GM21381 (cell line): Measurements from ENCODE around the gene NLRP12.
A peak's percentile ranks its signal among the peaks of the same experiment; 100 is the strongest.
"Not testable (repeated sequence)": the region's sequence is repeated elsewhere in the genome, so short reads cannot be mapped to it uniquely, and the experiment has no call there.

Experiments used
- ATAC-seq: cut with Tn5 transposase; IDR thresholded peaks from one replicate; pipeline ENCODE4 v1.9.1; 2021; ENCODE audit warnings: mild to moderate bottlenecking, moderate library complexity; ENCODE audit not compliant: unreplicated experiment

NLRP12 gene, protein sequence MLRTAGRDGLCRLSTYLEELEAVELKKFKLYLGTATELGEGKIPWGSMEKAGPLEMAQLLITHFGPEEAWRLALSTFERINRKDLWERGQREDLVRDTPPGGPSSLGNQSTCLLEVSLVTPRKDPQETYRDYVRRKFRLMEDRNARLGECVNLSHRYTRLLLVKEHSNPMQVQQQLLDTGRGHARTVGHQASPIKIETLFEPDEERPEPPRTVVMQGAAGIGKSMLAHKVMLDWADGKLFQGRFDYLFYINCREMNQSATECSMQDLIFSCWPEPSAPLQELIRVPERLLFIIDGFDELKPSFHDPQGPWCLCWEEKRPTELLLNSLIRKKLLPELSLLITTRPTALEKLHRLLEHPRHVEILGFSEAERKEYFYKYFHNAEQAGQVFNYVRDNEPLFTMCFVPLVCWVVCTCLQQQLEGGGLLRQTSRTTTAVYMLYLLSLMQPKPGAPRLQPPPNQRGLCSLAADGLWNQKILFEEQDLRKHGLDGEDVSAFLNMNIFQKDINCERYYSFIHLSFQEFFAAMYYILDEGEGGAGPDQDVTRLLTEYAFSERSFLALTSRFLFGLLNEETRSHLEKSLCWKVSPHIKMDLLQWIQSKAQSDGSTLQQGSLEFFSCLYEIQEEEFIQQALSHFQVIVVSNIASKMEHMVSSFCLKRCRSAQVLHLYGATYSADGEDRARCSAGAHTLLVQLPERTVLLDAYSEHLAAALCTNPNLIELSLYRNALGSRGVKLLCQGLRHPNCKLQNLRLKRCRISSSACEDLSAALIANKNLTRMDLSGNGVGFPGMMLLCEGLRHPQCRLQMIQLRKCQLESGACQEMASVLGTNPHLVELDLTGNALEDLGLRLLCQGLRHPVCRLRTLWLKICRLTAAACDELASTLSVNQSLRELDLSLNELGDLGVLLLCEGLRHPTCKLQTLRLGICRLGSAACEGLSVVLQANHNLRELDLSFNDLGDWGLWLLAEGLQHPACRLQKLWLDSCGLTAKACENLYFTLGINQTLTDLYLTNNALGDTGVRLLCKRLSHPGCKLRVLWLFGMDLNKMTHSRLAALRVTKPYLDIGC

DNA sequence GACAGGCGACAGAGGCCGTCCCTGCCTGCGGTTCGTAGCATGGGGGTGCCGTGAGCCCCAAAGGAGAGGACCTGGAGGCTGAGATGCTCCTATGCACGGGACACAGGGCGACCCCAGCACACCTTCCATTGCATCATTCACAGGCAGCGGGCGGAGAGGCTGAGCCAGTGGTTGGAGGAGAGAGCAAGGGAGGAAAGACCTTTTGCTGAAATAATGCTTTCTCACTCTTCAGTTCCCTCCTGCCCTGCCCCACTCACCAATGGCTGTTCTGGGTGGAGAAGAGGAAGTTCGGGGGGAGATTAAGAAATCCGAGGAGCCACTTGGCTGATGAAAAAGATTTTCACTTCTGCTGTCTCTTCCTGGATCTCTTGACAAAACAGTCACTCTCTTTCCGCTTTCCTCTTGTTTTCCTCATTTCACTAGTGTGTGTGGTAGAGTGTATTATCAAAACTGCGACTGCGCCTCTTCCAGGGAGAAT lies at the start of gene NLRP12:
Gene NLRP12 (minus strand): TSS at position 181 of the 478 bp plus-strand sequence. CDS start 140 bp downstream, at position 41.
- ATAC-seq, result no peak

DNA sequence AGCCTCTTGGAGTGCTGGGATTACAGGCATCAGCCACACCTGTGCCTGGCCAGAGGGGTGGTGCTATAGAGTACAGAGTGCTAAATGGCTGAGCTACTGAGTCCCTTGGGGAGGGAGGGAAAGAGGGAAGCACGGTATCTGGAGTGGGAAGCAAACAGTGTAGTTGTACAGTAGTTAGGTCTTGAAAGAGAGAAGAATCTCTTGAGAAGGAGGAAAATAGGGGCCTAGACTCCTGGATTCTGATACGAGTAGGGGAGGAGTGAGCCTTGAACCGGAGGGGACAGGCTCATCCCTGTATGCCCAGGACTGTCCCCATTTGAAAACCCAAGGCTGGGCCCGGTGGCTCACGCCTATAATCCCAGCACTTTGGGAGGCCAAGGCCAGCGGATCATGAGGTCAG lies 48.6 kb upstream of the NLRP12 start:
- ATAC-seq, result no peak

DNA sequence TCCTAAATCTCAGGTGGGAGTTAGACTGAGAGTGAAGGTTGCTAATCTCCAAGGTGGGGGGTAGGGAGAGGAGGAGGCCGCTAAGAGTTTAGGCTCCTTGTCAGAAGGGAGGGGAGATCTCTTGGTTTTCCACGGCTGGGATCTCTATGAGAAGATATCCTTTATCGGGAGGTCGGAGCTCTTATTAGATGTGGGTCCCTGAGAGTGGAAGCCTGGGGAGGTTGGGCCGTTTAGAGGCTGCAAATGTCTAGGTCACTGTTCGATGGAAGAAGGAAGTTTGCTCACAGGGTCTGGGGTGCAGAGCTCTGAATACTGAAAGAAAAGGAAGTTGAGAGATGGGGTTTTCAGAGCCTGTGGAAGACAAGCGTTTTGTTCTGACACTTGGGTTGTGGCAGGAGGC lies 47.3 kb upstream of the NLRP12 start:
- ATAC-seq, result no peak

DNA sequence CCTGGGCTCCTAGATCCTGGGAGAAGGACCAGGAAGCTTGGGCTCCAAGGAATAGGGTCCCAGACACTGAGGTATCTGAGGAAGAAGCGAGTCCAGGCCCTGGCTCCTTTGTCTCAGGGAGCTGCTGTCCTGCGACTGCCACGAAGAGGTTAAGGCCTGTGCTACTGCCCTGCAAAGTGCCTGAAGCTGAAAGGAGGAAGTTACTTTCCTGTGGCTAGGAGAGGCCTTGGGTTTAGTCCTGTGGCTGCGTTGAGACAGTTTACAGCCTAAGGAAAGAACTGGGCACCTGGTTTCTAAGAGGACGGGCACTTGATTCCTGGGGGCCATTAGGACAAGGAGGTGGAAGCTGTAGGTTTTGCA lies 46.4 kb upstream of the NLRP12 start:
- no peak for ATAC-seq

DNA sequence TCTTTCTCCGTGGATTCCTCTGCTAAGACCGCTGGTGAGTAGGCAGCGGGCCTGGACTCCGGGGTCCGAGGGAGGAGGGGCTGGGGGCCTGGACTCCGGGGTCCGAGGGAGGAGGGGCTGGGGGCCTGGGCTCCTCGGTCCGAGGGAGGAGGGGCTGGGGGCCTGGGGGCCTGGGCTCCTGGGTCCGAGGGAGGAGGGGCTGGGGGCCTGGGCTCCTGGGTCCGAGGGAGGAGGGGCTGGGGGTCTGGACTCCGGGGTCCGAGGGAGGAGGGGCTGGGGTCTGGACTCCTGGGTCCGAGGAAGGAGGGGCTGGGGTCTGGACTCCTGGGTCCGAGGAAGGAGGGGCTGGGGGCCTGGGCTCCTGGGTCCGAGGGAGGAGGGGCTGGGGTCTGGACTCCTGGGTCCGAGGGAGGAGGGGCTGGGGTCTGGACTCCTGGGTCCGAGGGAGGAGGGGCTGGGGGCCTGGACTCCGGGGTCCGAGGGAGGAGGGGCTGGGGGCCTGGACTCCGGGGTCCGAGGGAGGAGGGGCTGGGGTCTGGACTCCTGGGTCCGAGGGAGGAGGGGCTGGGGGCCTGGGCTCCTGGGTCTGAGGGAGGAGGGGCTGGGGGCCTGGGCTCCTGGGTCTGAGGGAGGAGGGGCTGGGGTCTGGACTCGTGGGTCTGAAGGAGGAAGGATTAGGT lies 45.8 kb upstream of the NLRP12 start:
- not testable (repeated sequence) for ATAC-seq

DNA sequence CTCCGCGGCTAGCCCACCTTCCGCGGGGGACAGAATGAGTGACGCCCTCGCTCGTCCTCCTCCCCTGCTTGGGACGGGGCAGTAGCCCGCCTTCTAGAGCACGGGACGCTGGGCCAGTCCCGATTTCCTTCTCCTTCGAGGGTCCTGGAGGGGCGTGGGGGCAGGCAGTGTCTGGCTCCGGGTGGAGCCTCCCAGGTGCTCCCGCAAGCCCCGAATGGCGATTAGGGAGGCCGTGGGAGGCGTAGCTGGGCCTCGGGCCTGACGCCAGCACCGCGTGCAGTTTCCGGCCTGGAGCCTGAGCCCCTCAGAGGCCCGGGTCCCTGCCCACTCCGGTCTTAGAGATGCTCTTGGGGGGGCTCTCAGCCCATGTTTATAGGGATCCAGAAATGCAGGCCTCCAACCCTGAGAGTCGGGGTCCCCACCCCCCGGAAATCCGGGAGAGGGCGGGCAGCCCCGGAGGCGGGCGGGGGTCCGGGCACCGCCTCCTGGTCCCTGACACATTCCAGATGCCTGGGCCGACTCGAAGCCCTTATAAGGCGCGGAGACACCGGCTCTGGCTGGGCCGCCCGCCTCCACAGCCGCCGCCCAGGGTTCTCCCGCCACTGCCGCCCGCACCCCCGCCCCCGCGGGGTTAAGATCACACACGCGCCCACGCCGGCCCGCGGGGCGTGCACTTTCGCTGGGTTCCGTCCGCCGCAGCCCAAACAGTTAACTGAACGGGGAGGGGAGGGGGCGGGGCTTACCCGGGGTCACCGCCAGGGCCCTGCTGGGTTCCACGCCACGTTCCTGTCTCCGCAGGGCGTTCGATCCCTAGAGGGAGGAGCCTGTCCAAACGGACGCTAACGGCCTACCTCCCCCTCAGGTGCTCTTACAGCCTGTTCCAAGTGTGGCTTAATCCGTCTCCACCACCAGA lies 45.0 kb upstream of the NLRP12 start:
- peak; percentile 46 for ATAC-seq

DNA sequence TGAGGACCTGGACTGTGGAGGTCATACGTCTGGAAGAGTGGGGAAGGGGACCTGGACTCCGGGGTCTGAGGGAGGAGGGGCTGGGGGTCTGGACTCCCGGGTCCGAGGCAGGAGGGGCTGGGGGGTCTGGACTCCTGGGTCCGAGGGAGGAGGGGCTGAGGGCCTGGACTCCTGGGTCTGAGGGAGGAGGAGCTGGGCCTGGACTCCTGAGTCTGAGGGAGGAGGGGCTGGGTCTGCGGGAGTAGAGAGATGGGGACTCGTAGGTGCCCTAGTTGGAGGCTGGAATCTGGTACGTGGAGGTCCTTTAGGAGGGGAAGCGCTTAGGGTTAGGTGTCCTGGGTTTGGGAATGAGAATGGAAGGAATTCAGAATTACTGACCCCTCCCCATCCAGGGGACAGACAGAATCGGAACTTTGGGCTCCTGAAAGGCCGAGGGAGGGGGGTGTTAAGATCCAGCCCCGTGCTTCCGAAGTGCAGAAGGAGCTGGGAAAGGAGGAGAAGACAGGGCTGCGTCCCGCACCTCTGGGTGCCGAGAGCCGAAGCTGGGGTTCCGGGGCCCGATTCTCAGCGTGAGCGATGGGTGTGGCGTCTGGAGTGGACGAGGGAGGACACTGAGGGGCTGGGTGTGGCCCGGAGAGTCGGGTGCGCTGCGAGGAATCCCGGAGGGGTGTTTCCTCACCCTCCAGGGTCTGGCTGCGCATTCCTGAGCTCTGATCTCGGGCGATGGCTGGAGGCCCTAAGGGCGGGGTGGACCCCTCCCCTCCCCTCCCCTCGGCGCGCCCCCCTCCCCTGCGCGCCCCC lies 44.2 kb upstream of the NLRP12 start:
- no peak for ATAC-seq

DNA sequence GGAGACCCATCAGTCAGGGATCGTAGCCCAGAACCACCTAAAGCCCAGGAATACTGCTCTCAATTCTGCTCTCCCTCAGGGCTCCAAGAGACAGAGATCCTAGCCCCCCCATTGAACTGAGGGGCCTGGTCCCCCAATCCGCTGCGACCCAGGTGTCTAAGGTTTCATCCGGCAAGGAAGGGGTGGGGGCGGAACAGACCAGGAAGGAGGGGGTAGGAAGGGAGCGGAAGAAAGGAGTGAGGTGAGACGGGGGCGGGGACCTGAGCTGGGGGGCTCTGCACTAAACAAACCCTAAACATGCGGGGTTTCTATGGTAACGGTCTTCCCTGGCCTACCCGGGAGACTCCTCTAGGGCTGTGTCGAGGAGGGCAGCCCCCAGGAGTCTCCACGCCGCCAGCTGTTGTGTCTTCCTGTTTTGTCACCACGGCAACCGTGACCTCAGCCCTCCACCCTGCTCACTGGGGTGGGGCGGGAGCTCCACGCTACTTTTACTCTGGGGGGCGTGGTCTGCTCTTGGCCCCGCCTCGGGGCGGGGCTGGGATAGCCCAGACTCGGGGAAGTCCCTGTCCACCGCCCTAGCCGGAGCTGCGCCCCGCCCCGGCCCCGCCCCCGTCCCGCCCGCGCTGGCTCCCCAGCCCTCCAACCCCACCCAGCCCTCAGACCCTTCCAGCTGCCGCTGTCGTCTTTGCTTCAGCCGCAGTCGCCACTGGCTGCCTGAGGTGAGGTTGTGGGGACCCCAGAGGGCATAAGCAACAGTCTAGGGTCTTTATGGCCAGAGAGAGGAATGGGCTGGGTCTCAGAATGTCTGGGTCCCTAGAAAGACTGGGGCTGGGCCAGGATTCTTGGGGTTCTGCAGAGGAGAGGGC lies 43.3 kb upstream of the NLRP12 start, which contains the start of gene MYADM:
Gene MYADM (plus strand): TSS at position 659 of the 866 bp plus-strand sequence. CDS start 5,647 bp downstream, outside the sequence.
- peak; percentile 59 for ATAC-seq

DNA sequence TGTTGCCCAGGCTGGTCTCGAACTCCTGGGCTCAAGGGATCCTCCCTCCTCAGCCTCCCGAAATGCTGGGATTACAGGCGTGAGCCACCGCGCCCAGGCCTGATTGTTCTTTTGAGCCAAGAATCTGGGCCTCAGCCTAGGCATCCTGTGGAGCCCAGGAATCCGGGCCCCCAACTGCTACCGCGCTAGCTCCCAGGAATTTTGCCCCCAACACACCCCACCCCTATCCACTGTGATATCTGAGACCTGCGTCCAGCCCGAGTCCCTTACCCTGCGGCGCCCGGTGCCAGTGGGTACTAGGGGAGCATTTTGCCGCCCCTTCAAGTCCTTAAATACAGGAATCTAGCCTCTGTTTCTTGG lies 42.7 kb upstream of the NLRP12 start:
- ATAC-seq, result no peak

DNA sequence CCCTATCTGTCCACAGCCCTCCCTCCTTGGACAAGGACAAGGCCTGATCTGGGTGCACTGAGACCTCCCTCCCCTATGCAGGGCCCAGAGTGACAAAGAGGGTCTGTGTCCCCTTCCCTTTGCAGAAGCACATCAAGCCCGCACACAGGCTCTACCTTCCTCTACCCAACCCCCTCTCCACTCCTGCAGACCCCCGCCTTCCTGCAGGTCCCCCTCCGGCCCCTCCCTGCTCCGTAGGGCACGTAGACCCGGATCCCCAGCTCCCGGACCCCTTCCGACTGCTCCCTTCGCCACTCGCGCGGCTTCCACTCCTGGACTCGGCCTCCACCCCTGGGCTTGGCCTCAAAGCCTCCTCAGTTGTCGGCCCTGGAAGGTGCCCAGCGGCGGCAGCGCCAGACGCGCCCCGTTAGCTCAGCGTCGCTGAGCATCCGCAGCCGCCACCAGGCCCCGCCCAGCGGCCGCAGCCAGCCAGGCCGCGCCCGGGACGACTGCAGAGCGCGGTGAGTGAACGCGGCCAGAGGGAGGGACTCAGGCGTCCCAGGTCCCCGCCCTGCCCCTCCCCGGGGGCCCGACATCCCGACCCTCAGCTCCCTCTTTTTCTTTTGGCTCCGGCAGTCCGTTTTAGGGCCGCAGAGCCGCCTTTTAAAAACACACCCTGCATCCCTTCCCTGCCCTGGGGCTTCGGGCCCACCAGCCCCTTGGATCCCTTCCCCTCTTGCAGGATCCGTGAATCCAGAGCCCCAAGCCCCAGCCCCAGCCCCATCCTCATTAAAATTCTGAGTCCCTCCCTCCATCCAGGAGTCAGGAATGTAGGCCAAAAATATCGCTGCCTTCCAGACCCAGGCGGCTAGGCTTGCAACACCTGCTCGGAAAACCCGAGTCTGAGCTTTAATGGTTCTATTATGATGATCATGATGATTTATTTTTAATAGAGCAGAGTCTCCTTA lies 42.1 kb upstream of the NLRP12 start:
- no peak for ATAC-seq

DNA sequence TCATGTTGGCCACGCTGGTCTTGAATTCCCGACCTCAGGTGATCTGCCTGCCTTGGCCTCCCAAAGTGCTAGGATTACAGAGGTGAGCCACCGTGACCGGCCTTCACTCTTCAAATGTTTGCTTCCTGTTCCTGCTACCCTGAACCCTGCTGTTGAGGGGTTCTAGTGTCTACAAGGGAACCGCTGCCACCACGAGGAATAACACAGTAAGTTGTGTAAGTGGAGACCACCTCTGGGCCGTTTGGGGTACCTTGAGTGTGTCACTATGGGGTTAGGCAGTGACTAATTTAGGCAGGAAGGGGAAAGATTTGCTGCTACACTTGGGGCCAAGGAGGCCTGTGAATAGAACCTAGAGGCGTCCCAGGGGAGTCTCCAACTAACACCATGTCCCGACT lies 41.4 kb upstream of the NLRP12 start:
- ATAC-seq, result no peak

DNA sequence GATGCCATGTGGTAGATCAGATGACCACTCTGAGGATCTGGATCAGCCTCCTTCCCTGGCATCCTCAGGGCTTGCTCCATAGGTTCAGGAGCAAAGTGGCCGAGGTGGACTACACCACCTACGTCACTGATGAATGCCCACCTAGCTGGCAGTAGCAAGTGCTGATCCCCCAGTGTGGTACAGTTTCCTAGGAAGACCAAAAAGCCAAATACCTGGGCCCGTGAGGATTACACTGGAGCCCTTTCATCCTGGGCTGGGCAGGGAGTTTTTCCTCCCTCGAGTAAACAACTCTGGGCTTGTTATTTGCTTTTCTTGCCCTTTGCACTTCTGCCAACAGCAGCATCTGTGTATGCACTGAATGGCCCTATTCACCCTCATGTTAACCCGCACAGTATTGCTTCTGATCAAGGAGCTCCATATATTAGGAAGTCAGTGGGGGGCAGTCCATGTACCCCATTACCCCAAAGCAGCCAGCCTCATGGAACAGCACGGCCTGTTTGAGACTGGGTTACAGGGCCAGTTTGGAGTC lies 40.3 kb upstream of the NLRP12 start:
- no peak for ATAC-seq

DNA sequence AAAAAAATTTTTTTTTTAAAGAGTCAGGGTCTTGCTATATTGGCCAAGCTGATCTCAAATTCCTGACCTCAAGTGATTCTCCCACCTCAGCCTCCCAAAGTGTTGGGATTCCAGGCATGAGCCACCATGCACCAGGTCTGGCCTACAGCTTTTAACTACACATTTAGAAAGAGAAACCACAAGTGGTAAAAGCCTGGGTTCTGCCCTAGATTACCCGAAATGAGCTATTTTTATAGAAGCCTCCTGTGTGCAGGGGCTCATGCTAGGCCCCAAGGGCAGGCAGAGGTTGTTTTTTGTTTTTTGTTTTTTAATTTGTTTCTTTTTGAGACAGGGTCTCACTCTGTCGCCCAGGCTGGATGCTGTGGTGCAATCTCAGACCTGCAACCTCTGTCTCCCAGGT lies 29.6 kb upstream of the NLRP12 start:
- no peak for ATAC-seq

DNA sequence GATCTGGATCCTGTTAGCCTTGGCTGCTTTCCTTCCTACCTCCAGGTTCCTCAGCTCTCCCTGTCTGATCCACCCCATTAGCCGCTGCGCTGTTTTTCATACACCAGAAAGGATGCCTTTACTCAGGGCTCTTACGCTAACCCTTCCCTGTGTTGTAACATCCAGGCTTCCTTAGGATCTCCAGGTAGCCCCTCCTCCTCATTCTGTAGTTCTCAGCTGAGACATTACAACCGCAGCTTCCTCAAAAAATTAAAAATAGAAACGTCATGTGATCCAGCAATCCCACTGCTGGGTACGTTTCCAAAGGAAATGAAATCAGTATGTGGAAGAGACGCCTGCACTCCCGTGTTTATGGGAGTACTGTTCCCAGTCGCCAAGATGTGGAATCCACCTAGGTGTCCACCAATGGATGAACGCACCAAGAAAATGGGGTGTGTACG lies 25.1 kb upstream of the NLRP12 start:
- ATAC-seq, result no peak

DNA sequence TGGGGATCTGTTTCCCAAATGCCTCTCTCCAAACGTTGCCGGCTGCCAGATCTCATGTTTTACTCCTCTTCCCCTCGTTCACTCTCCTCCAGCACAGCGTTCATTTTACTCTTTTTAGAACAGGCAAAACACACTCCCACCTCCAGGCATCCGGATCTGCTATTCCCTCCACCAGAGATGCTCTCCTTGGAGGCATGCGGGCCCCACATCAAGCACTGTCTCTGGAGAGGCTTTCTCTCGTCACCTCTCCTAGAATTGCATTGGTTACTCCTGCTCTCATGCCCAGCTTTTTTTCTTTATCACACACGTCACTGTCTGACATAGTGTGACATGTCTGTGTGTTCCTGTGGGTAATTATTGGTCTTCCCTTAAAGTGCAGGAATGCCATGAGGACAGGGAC lies 23.4 kb upstream of the NLRP12 start:
- ATAC-seq, result no peak

DNA sequence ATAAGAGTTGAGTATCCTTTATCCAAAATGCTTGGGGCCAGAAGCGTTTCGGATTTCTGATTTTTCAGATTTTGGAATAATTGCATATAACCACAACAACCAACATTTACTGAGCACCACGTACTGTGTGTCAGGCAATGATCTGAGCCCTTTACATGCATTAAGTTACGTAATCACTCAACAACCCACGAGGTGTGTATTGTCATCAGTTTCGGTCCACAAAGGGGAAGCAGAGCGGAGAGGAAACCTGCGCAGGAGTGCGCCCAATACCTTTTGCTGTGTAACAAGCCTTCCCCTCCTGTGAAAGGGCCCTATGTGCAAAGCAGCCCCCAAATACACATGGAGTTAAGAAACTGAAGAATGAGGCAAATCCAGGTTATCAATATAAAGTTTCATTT lies 20.7 kb upstream of the NLRP12 start:
- ATAC-seq, result no peak

DNA sequence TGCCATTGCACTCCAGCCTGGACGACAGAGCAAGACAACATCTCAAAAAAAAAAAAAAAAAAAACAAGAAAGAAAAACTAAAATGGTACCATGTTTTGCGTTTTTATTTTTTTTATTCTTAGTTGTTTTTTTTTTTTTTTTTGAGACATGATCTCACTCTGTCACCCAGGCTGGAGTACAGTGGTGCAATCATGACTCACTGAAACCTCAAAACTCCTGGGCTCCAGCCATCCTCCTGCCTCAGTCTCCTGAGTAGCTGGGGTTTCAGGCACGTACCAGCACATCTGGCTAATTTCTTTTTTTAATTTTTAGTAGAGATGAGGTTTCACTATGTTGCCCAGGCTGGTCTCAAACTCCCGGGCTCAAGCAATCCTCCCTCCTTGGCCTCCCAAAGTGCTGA lies 16.8 kb upstream of the NLRP12 start:
- ATAC-seq, result not testable (repeated sequence)
